Astrocyte (in vitro differentiated cells and primary cell): Measurements from ENCODE around the gene TMEM175. TPM values are rescaled to one million over a fixed set of nuclear protein-coding genes. Genes with fewer than 3 reads are reported as not detected.

ENCODE experiments used
- DNase-seq: peaks from one replicate; pipeline ENCODE4 v3.0.0-alpha.2; 2010; ENCODE audit warnings: low read depth
- FAIRE-seq: peaks from 2 replicates; lab custom pipeline; 2011; peaks lifted over from hg19 to GRCh38; lab: Jason Lieb, UNC
- H2AFZ ChIP-seq: 2 replicates; pipeline ENCODE4 v1.6.0; 2012; ENCODE audit warnings: low read depth, low read length, inconsistent platforms
- H3K27ac ChIP-seq: 2 replicates; pipeline ENCODE4 v1.5.1; 2011; ENCODE audit warnings: low read depth, low read length, inconsistent platforms
- H3K27me3 ChIP-seq: 2 replicates; pipeline ENCODE4 v1.6.0; 2011; ENCODE audit warnings: low read length, inconsistent platforms; ENCODE audit not compliant: insufficient read depth
- H3K36me3 ChIP-seq: 2 replicates; pipeline ENCODE4 v1.5.1; 2011; ENCODE audit warnings: low read length, inconsistent platforms; ENCODE audit not compliant: insufficient read depth
- H3K4me1 ChIP-seq: 2 replicates; pipeline ENCODE4 v1.5.1; 2011; ENCODE audit warnings: low read length, inconsistent platforms; ENCODE audit not compliant: insufficient read depth
- H3K4me2 ChIP-seq: 2 replicates; pipeline ENCODE4 v1.6.0; 2012; ENCODE audit warnings: low read length, inconsistent platforms
- H3K4me3 ChIP-seq: 2 replicates; pipeline ENCODE4 v1.5.1; 2011; ENCODE audit warnings: low read depth, mild to moderate bottlenecking, low read length, inconsistent platforms; ENCODE audit not compliant: insufficient read depth
- H3K79me2 ChIP-seq: 2 replicates; pipeline ENCODE4 v1.6.0; 2012; ENCODE audit warnings: mild to moderate bottlenecking, low read length, inconsistent platforms; ENCODE audit not compliant: insufficient read depth
- H3K9ac ChIP-seq: 2 replicates; pipeline ENCODE4 v1.6.0; 2012; ENCODE audit warnings: mild to moderate bottlenecking, low read length, inconsistent platforms
- H3K9me3 ChIP-seq: 2 replicates; pipeline ENCODE4 v1.5.1; 2012; ENCODE audit warnings: low read depth, mild to moderate bottlenecking, low read length, inconsistent platforms; ENCODE audit not compliant: insufficient read depth
- H4K20me1 ChIP-seq: 2 replicates; pipeline ENCODE4 v1.6.0; 2012; ENCODE audit warnings: low read length, inconsistent platforms; ENCODE audit not compliant: insufficient read depth
- H3K27ac Mint-ChIP-seq: one replicate; pipeline ENCODE4 v1.8.0; 2021; ENCODE audit warnings: mild to moderate bottlenecking, mixed read lengths; ENCODE audit not compliant: unreplicated experiment
- H3K27me3 Mint-ChIP-seq: one replicate; pipeline ENCODE4 v1.8.0; 2021; ENCODE audit warnings: low read depth, mixed read lengths; ENCODE audit not compliant: unreplicated experiment
- H3K36me3 Mint-ChIP-seq: one replicate; pipeline ENCODE4 v1.8.0; 2021; ENCODE audit warnings: low read depth, mixed read lengths; ENCODE audit not compliant: unreplicated experiment
- H3K4me1 Mint-ChIP-seq: one replicate; pipeline ENCODE4 v1.8.0; 2021; ENCODE audit warnings: low read depth, mixed read lengths; ENCODE audit not compliant: unreplicated experiment
- H3K4me3 Mint-ChIP-seq: one replicate; pipeline ENCODE4 v1.8.0; 2021; ENCODE audit warnings: mild to moderate bottlenecking, moderate library complexity, mixed read lengths; ENCODE audit not compliant: unreplicated experiment
- H3K9me3 Mint-ChIP-seq: one replicate; pipeline ENCODE4 v1.8.0; 2021; ENCODE audit warnings: mild to moderate bottlenecking, mixed read lengths; ENCODE audit not compliant: unreplicated experiment
- CTCF ChIP-seq: IDR thresholded peaks from 2 replicates; pipeline ENCODE4 v1.5.1; 2011; ENCODE audit warnings: low read depth, mild to moderate bottlenecking, inconsistent platforms, low read length, moderate library complexity; ENCODE audit not compliant: insufficient read depth
- EZH2 ChIP-seq: IDR thresholded peaks from 2 replicates; pipeline ENCODE4 v1.6.1; 2012; ENCODE audit warnings: mild to moderate bottlenecking, low read length, inconsistent platforms; ENCODE audit not compliant: insufficient read depth
- total RNA-seq: library from RNA; stranded (reverse); gene quantifications from 2 replicates; pipeline ENCODE4 v1.2.1, GENCODE V29; 2021

TMEM175 gene
- total RNA-seq, 1 donor from 2014 or later, result 22.1 TPM

- DNase-seq, result no peak
- H3K27me3 Mint-ChIP-seq, result no peaks in the 10 kb centered on the region
- Histone ChIP-seq H3K9ac (no peak overlapping the region), H3K36me3 (peaks cover 8% of the 10 kb centered on the region), H3K4me2 (no peak overlapping the region), H3K4me3 (no peak overlapping the region), H3K9me3 (no peaks in the 10 kb centered on the region), H3K27ac (no peak overlapping the region), H4K20me1 (peaks cover 60% of the 10 kb centered on the region), H3K4me1 (no peaks in the 10 kb centered on the region), H2AFZ (no peak overlapping the region), H3K27me3 (no peaks in the 10 kb centered on the region), H3K79me2 (peaks cover 25% of the 10 kb centered on the region)
- no peak overlapping the region for H3K4me3 Mint-ChIP-seq
- TF ChIP-seq EZH2, result no peak
- TF ChIP-seq CTCF, result no peak
- H3K4me1 Mint-ChIP-seq, result no peaks in the 10 kb centered on the region
- no peak for FAIRE-seq
- no peak overlapping the region for H3K27ac Mint-ChIP-seq
- peaks cover 6% of the 10 kb centered on the region for H3K36me3 Mint-ChIP-seq
- H3K9me3 Mint-ChIP-seq, result no peaks in the 10 kb centered on the region
These were observed 32.7 kb upstream of the TMEM175 start for GRCh38 chr4:899556-899906.

GRCh38 chr4:900073-900472 is 32.2 kb upstream of the TMEM175 start:
- Mint-ChIP-seq H3K4me1 (no peaks in the 10 kb centered on the region), H3K27me3 (no peaks in the 10 kb centered on the region), H3K27ac (no peak overlapping the region), H3K9me3 (no peaks in the 10 kb centered on the region), H3K36me3 (peaks cover 9% of the 10 kb centered on the region), H3K4me3 (no peak overlapping the region)
- DNase-seq (no peak), FAIRE-seq (no peak)
- TF ChIP-seq EZH2, result no peak
- H3K27ac ChIP-seq, result no peak overlapping the region
- peaks cover 64% of the 10 kb centered on the region for H4K20me1 ChIP-seq
- H3K4me3 ChIP-seq, result no peak overlapping the region
- H3K9me3 ChIP-seq, result no peaks in the 10 kb centered on the region
- H3K36me3 ChIP-seq, result peaks cover 6% of the 10 kb centered on the region
- H3K9ac ChIP-seq, result no peak overlapping the region
- H3K4me1 ChIP-seq, result no peaks in the 10 kb centered on the region
- H3K4me2 ChIP-seq, result no peak overlapping the region
- H2AFZ ChIP-seq, result no peak overlapping the region
- H3K27me3 ChIP-seq, result no peaks in the 10 kb centered on the region
- peaks cover 25% of the 10 kb centered on the region for H3K79me2 ChIP-seq

GRCh38 chr4:900721-901120 is 31.5 kb upstream of the TMEM175 start:
- Histone ChIP-seq H3K4me1 (no peaks in the 10 kb centered on the region), H3K4me3 (no peak overlapping the region), H3K79me2 (peaks cover 28% of the 10 kb centered on the region), H3K9me3 (no peaks in the 10 kb centered on the region), H4K20me1 (peaks cover 64% of the 10 kb centered on the region), H3K27me3 (no peaks in the 10 kb centered on the region), H2AFZ (no peak overlapping the region), H3K36me3 (peaks cover 5% of the 10 kb centered on the region), H3K27ac (no peak overlapping the region), H3K9ac (no peak overlapping the region), H3K4me2 (no peak overlapping the region)
- Mint-ChIP-seq H3K4me3 (no peak overlapping the region), H3K9me3 (no peaks in the 10 kb centered on the region), H3K4me1 (no peaks in the 10 kb centered on the region), H3K27me3 (no peaks in the 10 kb centered on the region), H3K27ac (no peak overlapping the region), H3K36me3 (peaks cover 12% of the 10 kb centered on the region)
- FAIRE-seq (no peak), DNase-seq (no peak)
- TF ChIP-seq CTCF (no peak), EZH2 (no peak)
